MM.1S (cell line): ENCODE results near the gene RNFT2.
"Not testable (repeated sequence)": the region's sequence is repeated elsewhere in the genome, so short reads cannot be mapped to it uniquely, and the experiment has no call there.

ENCODE experiments used
- CTCF ChIP-seq: fragments of 300-600 bp; sonication (generic); IDR thresholded peaks from 2 replicates; pipeline ENCODE4 v1.5.1; 2016; ENCODE audit warnings: antibody characterized with exemption, low read length, mixed read lengths
- EZH2 ChIP-seq: fragments of 300-600 bp; sonication (generic); optimal IDR thresholded peaks from 2 replicates; pipeline ENCODE3; 2017; ENCODE audit warnings: low read depth, mild to moderate bottlenecking, antibody characterized with exemption, low read length, mixed read lengths
- EZH2phosphoT487 ChIP-seq: fragments of 300-600 bp; sonication (generic); IDR thresholded peaks from 2 replicates; pipeline ENCODE4 v1.6.1; 2018; ENCODE audit warnings: antibody characterized with exemption, low read length

DNA sequence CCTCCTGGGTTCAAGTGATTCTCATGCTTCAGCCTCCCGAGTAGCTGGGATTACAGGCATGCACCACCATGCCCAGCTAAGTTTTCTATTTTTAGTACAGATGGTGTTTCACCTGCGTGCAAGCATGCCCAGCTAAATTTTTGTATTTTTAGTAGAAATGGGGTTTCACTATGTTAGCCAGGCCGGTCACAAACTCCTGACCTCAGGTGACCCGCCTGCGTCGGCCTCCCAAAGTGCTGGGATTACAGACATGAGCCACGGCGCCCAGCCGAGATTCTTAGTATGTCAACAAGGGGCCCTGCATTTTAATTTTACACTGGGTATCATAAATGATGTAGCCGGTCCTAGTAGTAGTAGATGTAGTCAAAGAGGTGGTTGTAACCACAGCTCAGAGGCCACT, 76.7 kb downstream of the RNFT2 start:
- TF ChIP-seq CTCF, EZH2, EZH2phosphoT487: not testable (repeated sequence)
